Measurements from ENCODE around the gene MAP3K4.

- TF ChIP-seq ZNF384 (IDR thresholded peaks at IDR 0.05) (no peak), ARNT (IDR thresholded peaks at IDR 0.05) (no peak), LEF1 (IDR thresholded peaks at IDR 0.05; ENCODE audit: borderline replicate concordance) (no peak), HDGF (IDR thresholded peaks at IDR 0.05; ENCODE audit: borderline replicate concordance) (no peak), NFRKB (IDR thresholded peaks at IDR 0.05) (no peak), SUZ12 (IDR thresholded peaks at IDR 0.05) (no peak), FOXM1 (IDR thresholded peaks at IDR 0.05; ENCODE audit: borderline replicate concordance) (no peak), PKNOX1 (IDR thresholded peaks at IDR 0.05) (no peak), ELF4 (IDR thresholded peaks at IDR 0.05) (no peak), BHLHE40 (IDR thresholded peaks at IDR 0.05; ENCODE audit: borderline replicate concordance) (no peak), TARDBP (IDR thresholded peaks at IDR 0.05) (no peak), FOXK2 (IDR thresholded peaks at IDR 0.05) (no peak), SP1 (IDR thresholded peaks at IDR 0.05) (no peak)
These were observed 109.9 kb downstream of the MAP3K4 start for GRCh38 chr6:161101517-161101916.
